SK-N-DZ (cell line): ENCODE results near the gene CLEC2A.

Source experiments
- DNase-seq: peaks from one replicate; pipeline ENCODE4 v3.0.0-alpha.2; 2015; ENCODE audit warnings: low spot score

The CLEC2A gene

GRCh38 chr12:9935026-9935425 lies 2.9 kb upstream of the CLEC2A start:
- no peak for DNase-seq

- no peak for DNase-seq
Measured at GRCh38 chr12:9933958-9934357, 1.8 kb upstream of the CLEC2A start.

GRCh38 chr12:9931245-9931644 lies 925 bp downstream of the CLEC2A start:
- no peak for DNase-seq

- DNase-seq, result no peak
Measured at GRCh38 chr12:9928607-9929006, 3.6 kb downstream of the CLEC2A start.

- DNase-seq, result no peak
Measured at GRCh38 chr12:9926876-9927275, 5.3 kb downstream of the CLEC2A start.

- DNase-seq, result peak; percentile 10
Measured at GRCh38 chr12:9925705-9926393, 6.3 kb downstream of the CLEC2A start.

GRCh38 chr12:9922429-9922828 lies 9.7 kb downstream of the CLEC2A start:
- no peak for DNase-seq

GRCh38 chr12:9920451-9920850 lies 11.7 kb downstream of the CLEC2A start:
- DNase-seq, result no peak

- no peak for DNase-seq
Measured at GRCh38 chr12:9919443-9919842, 12.7 kb downstream of the CLEC2A start.

- DNase-seq, result no peak
Measured at GRCh38 chr12:9911708-9912107, 20.5 kb downstream of the CLEC2A start.

- no peak for DNase-seq
Measured at GRCh38 chr12:9910716-9911421, 21.3 kb downstream of the CLEC2A start.

GRCh38 chr12:9909724-9910123 lies 22.4 kb downstream of the CLEC2A start:
- no peak for DNase-seq

- no peak for DNase-seq
Measured at GRCh38 chr12:9908350-9908749, 23.8 kb downstream of the CLEC2A start.

GRCh38 chr12:9907769-9908168 lies 24.4 kb downstream of the CLEC2A start:
- no peak for DNase-seq

- DNase-seq, result no peak
Measured at GRCh38 chr12:9906873-9907272, 25.3 kb downstream of the CLEC2A start.

GRCh38 chr12:9902539-9903228 lies 29.5 kb downstream of the CLEC2A start:
- DNase-seq, result no peak

- DNase-seq, result no peak
Measured at GRCh38 chr12:9900930-9901329, 31.2 kb downstream of the CLEC2A start.

- no peak for DNase-seq
Measured at GRCh38 chr12:9899209-9899608, 33.0 kb downstream of the CLEC2A start.

GRCh38 chr12:9897535-9897934 lies 34.6 kb downstream of the CLEC2A start:
- no peak for DNase-seq

- no peak for DNase-seq
Measured at GRCh38 chr12:9895215-9895971, 36.8 kb downstream of the CLEC2A start.

- DNase-seq, result no peak
Measured at GRCh38 chr12:9888665-9889273, 43.4 kb downstream of the CLEC2A start.

GRCh38 chr12:9883175-9883574 lies 49.0 kb downstream of the CLEC2A start:
- no peak for DNase-seq
